HG03520 (cell line): ENCODE data around the gene SMIM7.
"Not testable (repeated sequence)": the region's sequence is repeated elsewhere in the genome, so short reads cannot be mapped to it uniquely, and the experiment has no call there.

Experiments used
- ATAC-seq: cut with Tn5 transposase; IDR thresholded peaks from one replicate; pipeline ENCODE4 v1.9.1; 2021; ENCODE audit warnings: mild to moderate bottlenecking, moderate library complexity; ENCODE audit not compliant: unreplicated experiment

The SMIM7 gene

GRCh38 chr19:16659832-16660708 is at the start of gene SMIM7:
TSS of gene SMIM7 (minus strand) at chr19:16660144. CDS start at chr19:16660110, 34 bp downstream.
- peak; percentile 88 for ATAC-seq

GRCh38 chr19:16703677-16704076 is 43.7 kb upstream of the SMIM7 start:
- no peak for ATAC-seq

- ATAC-seq: no peak
Observed at GRCh38 chr19:16702123-16702522, 42.2 kb upstream of the SMIM7 start.

- no peak for ATAC-seq
Observed at GRCh38 chr19:16698914-16699313, 39.0 kb upstream of the SMIM7 start.

GRCh38 chr19:16688084-16688483 is 28.1 kb upstream of the SMIM7 start:
- no peak for ATAC-seq

- no peak for ATAC-seq
Observed at GRCh38 chr19:16684216-16684615, 24.3 kb upstream of the SMIM7 start.

- no peak for ATAC-seq
Observed at GRCh38 chr19:16682539-16682938, 22.6 kb upstream of the SMIM7 start.

GRCh38 chr19:16679811-16680210 is 19.9 kb upstream of the SMIM7 start:
- ATAC-seq: no peak

- no peak for ATAC-seq
Observed at GRCh38 chr19:16678498-16678897, 18.6 kb upstream of the SMIM7 start.

GRCh38 chr19:16677055-16677454 is 17.1 kb upstream of the SMIM7 start:
- ATAC-seq: no peak

- ATAC-seq: no peak
Observed at GRCh38 chr19:16676101-16676798, 16.3 kb upstream of the SMIM7 start.

- ATAC-seq: not testable (repeated sequence)
Observed at GRCh38 chr19:16673839-16674238, 13.9 kb upstream of the SMIM7 start.

- ATAC-seq: no peak
Observed at GRCh38 chr19:16673231-16673630, 13.3 kb upstream of the SMIM7 start.

GRCh38 chr19:16671652-16672274 is 11.8 kb upstream of the SMIM7 start:
- ATAC-seq: no peak

- ATAC-seq: no peak
Observed at GRCh38 chr19:16670291-16670690, 10.3 kb upstream of the SMIM7 start.

GRCh38 chr19:16668702-16669101 is 8.8 kb upstream of the SMIM7 start:
- not testable (repeated sequence) for ATAC-seq

- no peak for ATAC-seq
Observed at GRCh38 chr19:16668176-16668575, 8.2 kb upstream of the SMIM7 start.

GRCh38 chr19:16661480-16662034 is 1.6 kb upstream of the SMIM7 start:
- no peak for ATAC-seq

GRCh38 chr19:16660763-16661479 is 977 bp upstream of the SMIM7 start, which contains the start of gene TMEM38A:
TSS of gene TMEM38A (plus strand) at chr19:16661139. CDS start at chr19:16661218, 79 bp downstream.
- ATAC-seq: no peak

- no peak for ATAC-seq
Observed at GRCh38 chr19:16659464-16659831, 496 bp downstream of the SMIM7 start.

- ATAC-seq: no peak
Observed at GRCh38 chr19:16657384-16657783, 2.6 kb downstream of the SMIM7 start.
